HUES48 (cell line): ENCODE measurements around the gene LARP1B.
"Not testable (repeated sequence)": the region's sequence is repeated elsewhere in the genome, so short reads cannot be mapped to it uniquely, and the experiment has no call there.

Experiments used
- H3K27ac ChIP-seq: one replicate; pipeline ENCODE4 v1.7.0; 2013; ENCODE audit warnings: low read depth, low read length, inconsistent platforms
- H3K27me3 ChIP-seq: 2 replicates; pipeline ENCODE4 v1.6.1; 2013; ENCODE audit warnings: mild to moderate bottlenecking, low read length; ENCODE audit not compliant: control insufficient read depth, insufficient read depth
- H3K36me3 ChIP-seq: 2 replicates; pipeline ENCODE4 v1.6.1; 2013; ENCODE audit warnings: low read length; ENCODE audit not compliant: control insufficient read depth, insufficient read depth
- H3K4me1 ChIP-seq: 2 replicates; pipeline ENCODE4 v1.6.1; 2013; ENCODE audit warnings: mild to moderate bottlenecking, low read length; ENCODE audit not compliant: control insufficient read depth, insufficient read depth
- H3K4me3 ChIP-seq: 2 replicates; pipeline ENCODE4 v1.5.1; 2013; ENCODE audit warnings: mild to moderate bottlenecking, low read depth, low read length
- H3K9ac ChIP-seq: 2 replicates; pipeline ENCODE4 v1.6.1; 2013; ENCODE audit warnings: mild to moderate bottlenecking, low read depth, low read length, moderate library complexity
- H3K9me3 ChIP-seq: 2 replicates; pipeline ENCODE4 v1.6.1; 2013; ENCODE audit warnings: low read length; ENCODE audit not compliant: control insufficient read depth, insufficient read depth

The LARP1B gene

DNA sequence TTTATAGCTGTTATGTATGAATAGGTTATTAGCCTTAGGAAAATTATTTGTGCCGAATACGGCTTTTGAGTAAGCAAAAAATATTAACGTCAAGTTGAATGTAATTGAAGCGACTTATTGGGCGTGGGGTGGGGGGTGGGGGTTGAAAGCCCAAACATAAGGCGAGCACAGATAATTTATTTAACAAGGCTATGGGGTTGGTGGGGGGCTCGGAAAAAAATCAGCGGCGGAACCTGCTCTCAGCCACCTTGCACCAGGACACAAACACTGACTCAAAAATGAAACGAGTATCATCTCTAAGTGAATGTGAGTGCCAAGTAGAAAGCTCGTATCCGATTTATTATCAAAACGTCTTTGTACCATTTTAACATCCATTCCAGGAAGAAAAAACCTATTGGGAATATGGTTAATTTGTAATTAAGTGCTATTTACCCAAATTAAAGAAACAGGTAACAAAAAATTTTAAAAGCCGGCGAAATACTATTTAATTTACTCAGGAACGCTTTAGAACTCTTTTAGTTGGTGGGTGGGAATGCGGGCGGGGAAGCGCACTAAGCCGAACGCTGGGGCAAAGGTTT lies 902 bp upstream of the LARP1B start:
- H3K27me3 ChIP-seq = no peaks in the 10 kb centered on the region

DNA sequence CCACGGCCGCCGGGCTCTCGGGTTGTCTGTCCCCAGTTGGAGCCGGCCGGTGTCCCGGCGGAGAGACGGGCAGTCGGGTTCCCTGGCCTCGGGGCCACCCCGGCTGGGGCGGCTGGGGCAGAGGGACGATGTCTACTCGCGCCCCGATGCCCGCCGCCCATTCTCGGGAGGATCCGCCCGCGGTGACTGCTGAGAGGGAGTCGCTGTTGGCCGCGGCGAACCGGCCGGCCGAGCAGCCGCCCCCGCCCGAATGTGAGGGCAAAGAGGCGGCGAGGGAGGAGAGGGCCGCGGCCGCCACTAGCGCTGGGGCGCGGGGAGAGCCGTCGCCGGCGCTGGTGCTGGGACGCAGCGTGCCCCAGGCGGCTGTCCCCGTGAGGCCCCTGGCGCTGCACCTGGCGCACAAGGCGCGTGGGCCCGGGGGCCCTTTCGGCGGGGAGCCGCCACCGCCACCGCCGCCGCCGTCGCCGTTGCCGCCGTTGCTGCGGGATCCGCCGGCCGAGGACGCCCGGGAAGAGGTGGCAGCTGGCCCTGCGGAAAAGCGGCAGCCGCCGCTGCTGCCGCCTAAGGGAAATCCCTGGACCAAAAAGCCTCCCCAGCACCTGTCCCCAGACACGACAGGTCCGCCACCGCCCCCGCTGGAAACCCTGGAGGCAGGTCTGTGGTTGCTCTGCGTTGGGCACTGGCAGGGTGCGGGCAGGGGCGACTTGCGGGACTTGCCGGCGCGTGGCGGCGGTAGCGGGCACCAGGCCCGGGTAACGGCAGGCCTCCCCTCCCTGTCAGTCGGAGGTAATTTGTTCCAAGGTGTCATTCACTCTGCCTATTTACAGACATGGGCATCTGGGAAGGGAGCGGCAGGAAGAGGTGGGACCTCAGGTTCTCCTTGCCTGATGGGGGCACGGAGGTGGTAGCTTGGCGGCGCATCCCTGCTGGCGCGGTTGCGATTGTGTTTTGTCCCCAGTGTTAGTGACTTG lies 739 bp downstream of the LARP1B start:
- H3K9ac ChIP-seq = peak overlapping the region; percentile 94
- H3K27ac ChIP-seq = peak overlapping the region; percentile 97
- H3K9me3 ChIP-seq = no peaks in the 10 kb centered on the region
- H3K4me1 ChIP-seq = peaks cover 17% of the 10 kb centered on the region
- peak overlapping the region; percentile 81 for H3K4me3 ChIP-seq
- H3K27me3 ChIP-seq = no peaks in the 10 kb centered on the region
- no peaks in the 10 kb centered on the region for H3K36me3 ChIP-seq

More for the DNA sequence above, 902 bp upstream of the LARP1B start:
- Histone ChIP-seq H3K4me1 (peaks cover 15% of the 10 kb centered on the region), H3K4me3 (peak overlapping the region; percentile 81), H3K9me3 (no peaks in the 10 kb centered on the region), H3K9ac (peak overlapping the region; percentile 94), H3K36me3 (no peaks in the 10 kb centered on the region), H3K27ac (peak overlapping the region; percentile 97)

GRCh38 chr4:128066453-128066820 lies 5.3 kb downstream of the LARP1B start:
- H3K27ac ChIP-seq, H3K9ac ChIP-seq, H3K36me3 ChIP-seq, H3K9me3 ChIP-seq, H3K4me1 ChIP-seq, H3K27me3 ChIP-seq, H3K4me3 ChIP-seq: not testable (repeated sequence)

DNA sequence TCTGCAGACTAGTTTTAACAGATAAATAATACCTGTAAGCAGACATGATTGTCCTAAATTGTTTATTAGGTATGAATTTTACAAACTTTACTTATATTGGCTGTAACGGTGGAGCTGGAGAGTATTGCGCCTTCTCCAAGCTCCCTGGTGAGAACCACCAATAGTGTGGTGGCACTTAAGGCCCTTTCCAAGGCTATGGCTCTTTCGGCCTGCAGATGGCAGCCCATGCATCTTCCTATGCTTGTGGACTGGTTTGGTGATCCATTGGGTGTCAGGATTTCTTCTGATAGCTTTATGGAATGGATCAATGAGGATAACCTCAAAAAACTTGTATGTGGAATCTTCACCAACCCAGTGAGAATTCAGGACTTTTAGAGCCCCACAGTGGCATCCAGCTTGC lies 7.8 kb downstream of the LARP1B start:
- Histone ChIP-seq H3K36me3 (no peaks in the 10 kb centered on the region), H3K27ac (no peak overlapping the region), H3K4me1 (peaks cover 9% of the 10 kb centered on the region), H3K9me3 (no peaks in the 10 kb centered on the region), H3K9ac (no peak overlapping the region), H3K4me3 (no peak overlapping the region), H3K27me3 (no peaks in the 10 kb centered on the region)

DNA sequence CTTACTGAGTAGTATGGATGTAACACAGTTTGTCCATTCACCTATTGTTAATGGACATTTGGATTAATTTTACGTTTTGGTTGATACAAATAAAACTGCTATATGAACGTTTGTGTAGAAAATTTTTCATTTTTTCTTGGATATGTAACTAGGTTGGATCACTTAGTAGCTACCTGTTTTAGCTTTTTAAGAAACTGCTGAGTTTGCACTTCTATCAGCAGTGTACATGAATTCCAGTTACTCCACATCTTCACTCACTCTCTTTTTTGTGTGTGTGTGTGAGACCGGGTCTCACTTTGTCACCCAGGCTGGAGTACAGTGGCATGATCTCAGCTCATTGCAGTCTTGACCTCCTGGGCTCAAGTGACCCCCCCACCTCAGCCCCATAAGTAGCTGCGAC lies 15.4 kb downstream of the LARP1B start:
- no peak overlapping the region for H3K27ac ChIP-seq
- no peak overlapping the region for H3K9ac ChIP-seq
- H3K36me3 ChIP-seq = peaks cover 59% of the 10 kb centered on the region
- no peaks in the 10 kb centered on the region for H3K27me3 ChIP-seq
- no peaks in the 10 kb centered on the region for H3K9me3 ChIP-seq
- no peak overlapping the region for H3K4me3 ChIP-seq
- H3K4me1 ChIP-seq = no peaks in the 10 kb centered on the region

DNA sequence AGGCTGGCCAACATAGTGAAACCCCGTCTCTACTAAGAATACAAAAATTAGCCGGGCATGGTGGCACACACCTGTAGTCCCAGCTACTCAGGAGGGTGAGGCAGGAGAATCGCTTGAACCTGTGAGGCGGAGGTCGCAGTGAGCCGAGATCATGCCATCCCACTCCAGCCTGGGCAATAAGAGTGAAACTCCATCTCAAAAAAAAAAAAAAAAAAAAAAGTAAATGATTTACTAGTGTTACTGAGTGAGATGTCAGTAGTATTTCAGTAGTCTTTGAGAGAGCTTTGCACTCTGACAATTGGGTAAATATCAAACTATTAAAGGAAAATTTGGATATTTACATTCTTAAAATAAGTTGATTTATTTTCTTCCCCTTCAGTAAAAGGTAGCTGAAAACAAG lies 34.2 kb downstream of the LARP1B start:
- not testable (repeated sequence) for H3K27me3 ChIP-seq, H3K9me3 ChIP-seq, H3K4me3 ChIP-seq, H3K4me1 ChIP-seq, H3K9ac ChIP-seq, H3K27ac ChIP-seq
- peaks cover 74% of the 10 kb centered on the region for H3K36me3 ChIP-seq

- no peak overlapping the region for H3K4me3 ChIP-seq
- H3K27me3 ChIP-seq = no peaks in the 10 kb centered on the region
- no peaks in the 10 kb centered on the region for H3K4me1 ChIP-seq
- no peaks in the 10 kb centered on the region for H3K9me3 ChIP-seq
- no peak overlapping the region for H3K27ac ChIP-seq
- H3K36me3 ChIP-seq = peaks cover 57% of the 10 kb centered on the region
- H3K9ac ChIP-seq = no peak overlapping the region
Observed at GRCh38 chr4:128107766-128108165, 46.7 kb downstream of the LARP1B start.

DNA sequence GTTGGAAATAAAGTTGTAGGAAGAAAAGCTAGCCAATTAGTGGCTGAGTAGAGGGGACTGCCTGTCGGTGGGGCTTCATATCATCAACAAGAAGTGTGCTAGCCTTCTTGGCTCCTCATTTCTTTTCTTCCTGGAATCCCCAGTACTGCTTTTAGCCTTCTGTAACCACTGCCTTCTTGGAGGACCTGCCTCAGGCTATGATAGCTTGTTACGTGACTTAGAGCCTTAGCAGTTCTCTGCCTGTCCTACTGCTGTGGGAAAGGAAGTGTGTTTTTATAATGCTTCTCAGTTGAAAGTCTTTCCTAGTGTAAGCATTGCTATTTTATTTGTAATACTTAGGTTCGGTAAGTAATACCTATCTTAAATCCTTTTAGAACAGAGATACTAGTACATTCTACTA lies 61.9 kb downstream of the LARP1B start:
- H3K36me3 ChIP-seq = peaks cover 59% of the 10 kb centered on the region

GRCh38 chr4:128130621-128131020 lies 69.5 kb downstream of the LARP1B start:
- Histone ChIP-seq H3K4me3 (no peak overlapping the region), H3K4me1 (no peaks in the 10 kb centered on the region), H3K9me3 (peaks cover 3% of the 10 kb centered on the region; the same call in 1 of the 2 replicates), H3K9ac (no peak overlapping the region), H3K27me3 (no peaks in the 10 kb centered on the region), H3K27ac (no peak overlapping the region), H3K36me3 (peaks cover 24% of the 10 kb centered on the region)

More for the DNA sequence above, 61.9 kb downstream of the LARP1B start:
- Histone ChIP-seq H3K4me3 (no peak overlapping the region), H3K27ac (no peak overlapping the region), H3K27me3 (no peaks in the 10 kb centered on the region), H3K4me1 (no peaks in the 10 kb centered on the region), H3K9me3 (no peaks in the 10 kb centered on the region), H3K9ac (no peak overlapping the region)

DNA sequence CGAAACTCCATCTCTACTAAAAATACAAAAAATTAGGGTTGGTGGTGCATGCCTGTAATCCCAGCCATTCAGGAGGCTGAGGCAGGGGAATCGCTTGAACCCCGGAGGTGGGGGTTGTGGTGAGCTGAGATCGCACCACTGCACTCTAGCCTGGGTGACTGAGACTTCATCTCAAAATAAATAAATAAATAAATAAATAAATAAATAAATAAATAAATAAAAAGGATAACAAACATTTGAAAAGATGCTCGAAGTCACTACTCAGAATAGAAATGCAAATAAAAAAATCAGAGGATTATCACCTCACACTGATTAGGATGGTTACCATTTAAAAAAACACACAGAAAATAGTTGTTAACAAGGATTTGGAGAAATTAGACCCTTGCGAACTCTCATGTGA lies 73.8 kb downstream of the LARP1B start:
- H3K9ac ChIP-seq = no peak overlapping the region
- no peaks in the 10 kb centered on the region for H3K27me3 ChIP-seq
- no peak overlapping the region for H3K4me3 ChIP-seq
- no peak overlapping the region for H3K27ac ChIP-seq
- no peaks in the 10 kb centered on the region for H3K4me1 ChIP-seq
- peaks cover 3% of the 10 kb centered on the region; the same call in 1 of the 2 replicates for H3K9me3 ChIP-seq
- peaks cover 8% of the 10 kb centered on the region; the same call in 1 of the 2 replicates for H3K36me3 ChIP-seq

DNA sequence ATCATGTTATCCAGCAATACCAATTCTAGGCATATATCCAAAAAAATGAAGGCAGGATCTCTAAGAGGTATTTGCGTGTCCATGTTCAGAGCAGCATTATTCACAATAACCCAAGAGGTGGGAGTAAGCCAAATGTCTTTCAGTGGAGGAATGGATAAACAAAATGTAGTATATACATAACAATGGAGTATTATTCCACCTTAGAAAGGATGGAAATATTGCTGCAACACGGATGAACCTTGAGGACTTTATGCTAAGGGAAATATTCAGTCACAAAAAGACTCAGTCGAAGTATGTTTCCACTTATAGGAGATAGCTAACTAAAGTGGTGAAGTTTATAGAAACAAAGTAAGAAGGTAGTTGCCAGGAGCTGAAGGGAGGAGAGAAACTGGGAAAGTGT lies 74.3 kb downstream of the LARP1B start:
- H3K4me1 ChIP-seq = no peaks in the 10 kb centered on the region
- H3K9ac ChIP-seq = no peak overlapping the region

More for the DNA sequence above, 74.3 kb downstream of the LARP1B start:
- Histone ChIP-seq H3K4me3 (no peak overlapping the region), H3K27ac (no peak overlapping the region), H3K27me3 (no peaks in the 10 kb centered on the region), H3K36me3 (peaks cover 8% of the 10 kb centered on the region; the same call in 1 of the 2 replicates), H3K9me3 (peaks cover 3% of the 10 kb centered on the region; the same call in 1 of the 2 replicates)
